HepG2 (cell line): ENCODE measurements around the gene RPS6KB2. TPM values are rescaled to one million over a fixed set of nuclear protein-coding genes. Genes with fewer than 3 reads are reported as not detected.

Experiments
- ATAC-seq: fragments of 200-7000 bp; cut with Tn5 transposase; 3 replicates; pipeline ENCODE4 v1.9.1; 2020; ENCODE audit warnings: mild to moderate bottlenecking, moderate library complexity
- BruUV-seq: library from RNA; stranded (reverse); fragments of 400-500 nt; replicated peaks from 2 replicates; lab custom pipeline; 2021; lab: Mats Ljungman, UMichigan
- CTCF ChIA-PET: fragments of 300-600 bp; formaldehyde crosslinking; extraction: SDS; loops from one replicate; lab custom pipeline; 2021; ENCODE audit warnings: low total read pairs, inconsistent platforms, low intra/inter-chr PET ratio; lab: Yijun Ruan, JAX
- POLR2A ChIA-PET: fragments of 350-600 bp; sonication (Branson Sonifier 250); formaldehyde crosslinking; loops from one replicate; lab custom pipeline; 2020; ENCODE audit warnings: antibody characterized with exemption, inconsistent platforms; lab: Yijun Ruan, JAX
- DNase-seq: peaks from one replicate; pipeline ENCODE4 v3.0.0-alpha.2; 2015; ENCODE audit warnings: low spot score
- FAIRE-seq: peaks from 3 replicates; lab custom pipeline; 2011; peaks lifted over from hg19 to GRCh38; lab: Jason Lieb, UNC
- H2AFZ ChIP-seq: one replicate; pipeline ENCODE4 v1.6.1; 2011; ENCODE audit warnings: low read length, inconsistent platforms
- H3K27ac ChIP-seq: fragments of 300-600 bp; 3 replicates; pipeline ENCODE4 v1.8.0; 2011; ENCODE audit warnings: mixed run types, mild to moderate bottlenecking, mixed read lengths, low read length, inconsistent platforms; ENCODE audit not compliant: insufficient read depth; ENCODE audit errors: extremely low read length
- H3K27me3 ChIP-seq, 2 experiments: fragments of 200-600 bp in 1 of 2; 2 replicates in 1 of 2; 3 replicates in 1 of 2; pipeline versions ENCODE4 v1.6.0 to v1.8.0; 2011; ENCODE audit warnings: low read length in 2 of 2, mild to moderate bottlenecking in 2 of 2, moderate library complexity in 2 of 2, inconsistent platforms in 1 of 2; ENCODE audit not compliant: insufficient read depth in 2 of 2, control insufficient read depth in 1 of 2
- H3K36me3 ChIP-seq, 2 experiments: fragments of 200-600 bp in 1 of 2; replicated peaks in 1 of 2; 2 replicates in 1 of 2; 3 replicates in 1 of 2; pipeline versions ENCODE4 v1.5.1 to v1.8.0; 2011; ENCODE audit warnings: low read length in 2 of 2, inconsistent platforms in 1 of 2; ENCODE audit not compliant: insufficient read depth in 2 of 2, control insufficient read depth in 1 of 2
- H3K4me1 ChIP-seq: 2 replicates; pipeline ENCODE4 v1.5.1; 2012; ENCODE audit warnings: low read length, inconsistent platforms; ENCODE audit not compliant: insufficient read depth
- H3K4me2 ChIP-seq: 2 replicates; pipeline ENCODE4 v1.6.0; 2011; ENCODE audit warnings: low read depth, low read length, inconsistent platforms
- H3K4me3 ChIP-seq, 3 experiments: fragments of 200-600 bp in 1 of 3; sonication (generic), shearing (Covaris generic) in 1 of 3; replicated peaks in 1 of 3; 2 replicates each; pipeline ENCODE4 v1.5.1; 2011 to 2016; ENCODE audit warnings: low read length in 3 of 3, inconsistent platforms in 2 of 3, low read depth in 2 of 3, mild to moderate bottlenecking in 2 of 3, control low read depth in 1 of 3, mixed read lengths in 1 of 3; ENCODE audit not compliant: insufficient read depth in 1 of 3
- H3K79me2 ChIP-seq: one replicate; pipeline ENCODE4 v1.6.1; 2011; ENCODE audit warnings: low read length, inconsistent platforms; ENCODE audit not compliant: insufficient read depth
- H3K9ac ChIP-seq: 2 replicates; pipeline ENCODE4 v1.6.0; 2011; ENCODE audit warnings: mild to moderate bottlenecking, low read depth, low read length, inconsistent platforms; ENCODE audit not compliant: insufficient read depth
- H3K9me3 ChIP-seq: 2 replicates; pipeline ENCODE4 v1.5.1; 2012; ENCODE audit warnings: mild to moderate bottlenecking, low read length
- H4K20me1 ChIP-seq: 2 replicates; pipeline ENCODE4 v1.6.0; 2011; ENCODE audit warnings: inconsistent platforms, mild to moderate bottlenecking, low read length, moderate library complexity; ENCODE audit not compliant: insufficient read depth
- ATRX ChIP-seq: sonication (generic); formaldehyde crosslinking; IDR thresholded peaks from 2 replicates; pipeline ENCODE4 v1.4.0; 2020; ENCODE audit warnings: missing genetic modification reagents, borderline replicate concordance
- KAT2B ChIP-seq: fragments of 150-350 bp; IDR thresholded peaks from 2 replicates; pipeline ENCODE4 v1.6.1; 2014; ENCODE audit warnings: low read depth, low read length, borderline replicate concordance
- NFKBIZ ChIP-seq: IDR thresholded peaks from 2 replicates; pipeline ENCODE4 v1.6.1; 2018; ENCODE audit warnings: missing genetic modification reagents, missing compliant biosample characterization
- RBFOX2 ChIP-seq: fragments of 200-400 bp; formaldehyde crosslinking; IDR thresholded peaks from 2 replicates; pipeline ENCODE4 v1.6.1; 2017; ENCODE audit warnings: low read depth, mild to moderate bottlenecking, low read length
- SAFB2 ChIP-seq: sonication (generic); formaldehyde crosslinking; IDR thresholded peaks from 2 replicates; pipeline ENCODE4 v1.5.1; 2020; ENCODE audit warnings: missing genetic modification reagents, low read depth, mild to moderate bottlenecking, borderline replicate concordance
- SALL1 ChIP-seq: sonication (generic); formaldehyde crosslinking; IDR thresholded peaks from 2 replicates; pipeline ENCODE4 v1.8.0; 2022; ENCODE audit warnings: mild to moderate bottlenecking, missing genetic modification reagents
- ZNF382 ChIP-seq: sonication (generic); formaldehyde crosslinking; IDR thresholded peaks from 2 replicates; pipeline ENCODE4 v1.5.0; 2020; ENCODE audit warnings: missing genetic modification reagents, mild to moderate bottlenecking, borderline replicate concordance
- ZNF768 ChIP-seq: sonication (generic); formaldehyde crosslinking; IDR thresholded peaks from 2 replicates; pipeline ENCODE4 v1.4.0; 2020; ENCODE audit warnings: missing genetic modification reagents
- WGBS: methylation state at CpG from one replicate; pipeline ENCODE4 v1.1.6; 2017; ENCODE audit warnings: low lambda C conversion rate; 5-methylcytosine and 5-hydroxymethylcytosine counted together
- in situ Hi-C: cut with HindIII; loops from 2 replicates; pipeline ENCODE4 v1.10.0; 2017; ENCODE audit warnings: low pct_unique_long_range_greater_than_20kb; ENCODE audit not compliant: extremely low pct_ligation_motif_present
- intact Hi-C: fragments of 100-400 bp; cut with micrococcal nuclease; formaldehyde crosslinking; loops from one replicate; pipeline ENCODE4 v1.10.0; 2022; ENCODE audit not compliant: unreplicated experiment
- polyA plus RNA-seq, 8 experiments: library from polyadenylated mRNA; depleted of rRNA in 3 of 8; stranded (reverse) in 7 of 8; unstranded in 1 of 8; fragments of >200 nt; fragmentation: Illumina TruSeq in 4 of 8; extraction: Trizol in 4 of 8; gene quantifications; 2 replicates each; pipeline versions ENCODE4 v1.2.1 to v1.2.3, GENCODE V29; 2011 to 2016; ENCODE audit warnings: low read depth in 4 of 8, missing spikeins in 1 of 8, mixed read lengths in 1 of 8; ENCODE audit not compliant: insufficient read depth in 1 of 8
- total RNA-seq, 5 experiments: library from RNA; depleted of rRNA; stranded (reverse); fragments of >200 nt; fragmentation: Illumina TruSeq; extraction: Trizol; gene quantifications; 2 replicates each; pipeline ENCODE4 v1.2.3, GENCODE V29; 2016; ENCODE audit warnings: low read depth in 1 of 5
- TF ChIP-seq, protein P1 (sequence below): sonication (generic); formaldehyde crosslinking; IDR thresholded peaks from 2 replicates; pipeline ENCODE4 v1.5.1; 2020; ENCODE audit warnings: mild to moderate bottlenecking, missing genetic modification reagents

Gene RPS6KB2
- total and polyA plus RNA-seq, 2 of the 13 experiments (the other 11 are each of a cell fraction or from before 2014, with no cell fraction given) = 52.9 to 54.8 TPM

DNA sequence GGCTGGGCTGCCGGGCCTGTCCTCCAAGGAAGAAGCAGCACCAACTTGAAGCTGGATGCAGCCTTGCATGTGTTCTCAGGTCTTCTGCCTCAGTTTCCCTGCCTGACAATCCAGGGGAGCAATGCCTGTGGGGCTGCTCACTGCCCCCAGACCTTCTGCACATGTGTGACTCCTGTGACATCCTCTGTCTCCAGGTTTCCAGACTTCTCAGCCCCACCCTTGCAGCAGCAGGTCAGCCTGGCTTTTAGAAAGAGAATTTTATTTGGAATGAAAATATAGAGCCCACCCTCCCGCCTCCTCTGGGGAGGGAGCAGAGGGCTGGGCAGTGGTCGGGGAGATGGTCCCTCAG lies 9.5 kb downstream of the RPS6KB2 start:
- 83% methylated on average over 3 of the region's 3 CpGs for WGBS
- ChIA-PET CTCF (no interaction called here), POLR2A (interaction anchor here (1.1 to 1.6 kb wide), 3 partner anchors 9 to 31 kb away, joined by 3 to 5 read pairs (median 4); partner anchors contain the start of gene RPS6KB2)
- in situ Hi-C loops = no loop called here
- Histone ChIP-seq H3K4me2 (no peak overlapping the region), H3K79me2 (peaks cover under 1% of the 10 kb centered on the region), H3K27ac (no peak overlapping the region), H3K9ac (no peak overlapping the region), H3K9me3 (no peaks in the 10 kb centered on the region), H3K4me1 (peaks cover 8% of the 10 kb centered on the region), H4K20me1 (no peaks in the 10 kb centered on the region), H3K36me3 (peaks cover 11 to 20% of the 10 kb centered on the region in 2 experiments; a peak in 4 of 5 replicates), H3K27me3 (no peaks in the 10 kb centered on the region), H3K4me3 (no peak overlapping the region), H2AFZ (no peak overlapping the region)
- no peak for DNase-seq
- TF ChIP-seq SALL1 (CRISPR knock-in tag) = 0 out of 2 replicates have a peak, but pooled peaks have one; percentile 12
- no peak for TF ChIP-seq ATRX (CRISPR knock-in tag)
- TF ChIP-seq SAFB2 = no peak
- TF ChIP-seq NFKBIZ (CRISPR knock-in tag) = no peak
- TF ChIP-seq ZNF382 = no peak
- BruUV-seq = no TSS peak
- intact Hi-C loops = no loop called here
- ATAC-seq = no peak
- FAIRE-seq = no peak

DNA sequence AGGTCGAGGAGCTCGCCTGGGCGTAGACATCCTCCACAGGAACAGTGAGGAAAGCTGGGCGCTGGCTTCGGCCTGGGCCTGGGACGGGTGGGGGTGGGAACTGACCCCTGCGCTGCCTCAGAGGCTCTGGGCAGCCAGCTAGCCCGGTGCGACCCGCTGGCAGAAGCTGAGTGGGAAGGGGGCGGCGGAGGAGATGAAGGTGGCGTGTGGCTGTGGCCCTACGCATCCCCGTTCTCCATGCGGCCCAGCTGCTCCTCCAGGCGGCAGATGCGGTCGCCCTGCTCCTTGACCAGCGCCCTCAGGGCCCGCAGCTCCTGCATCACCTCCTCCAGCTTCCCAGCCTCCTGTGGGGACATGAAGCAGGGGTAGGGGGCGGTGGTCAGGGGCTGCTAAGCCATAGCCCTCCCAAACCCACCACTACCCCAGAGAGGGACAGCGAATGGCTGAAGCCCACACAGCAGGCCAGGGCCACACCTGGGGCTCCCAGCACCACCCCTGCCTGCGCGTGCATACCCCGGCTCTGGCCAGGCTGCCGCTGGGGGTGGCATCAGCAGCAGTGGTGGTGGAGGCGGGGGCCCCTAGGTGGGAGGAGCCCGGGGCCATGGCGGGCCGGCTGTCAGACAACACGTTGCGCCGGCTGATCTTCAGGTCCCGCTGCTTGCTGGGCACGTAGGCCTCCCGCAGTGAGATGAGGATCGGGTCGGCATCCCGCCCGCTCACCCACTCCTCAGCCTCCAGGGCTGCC lies 10.0 kb downstream of the RPS6KB2 start:
- Histone ChIP-seq H3K9ac (no peak overlapping the region), H2AFZ (no peak overlapping the region), H3K4me3 (no peak overlapping the region), H3K27ac (no peak overlapping the region), H3K79me2 (peaks cover 3% of the 10 kb centered on the region), H4K20me1 (no peaks in the 10 kb centered on the region), H3K36me3 (peaks cover 8 to 14% of the 10 kb centered on the region in 2 experiments; a peak in 4 of 5 replicates), H3K27me3 (no peaks in the 10 kb centered on the region), H3K9me3 (no peaks in the 10 kb centered on the region), H3K4me2 (no peak overlapping the region), H3K4me1 (peaks cover 8% of the 10 kb centered on the region)
- 91% methylated on average over 7 of the region's 41 CpGs for WGBS
- DNase-seq = no peak
- ATAC-seq = no peak
- FAIRE-seq = no peak
- no TSS peak for BruUV-seq
- POLR2A ChIA-PET = interaction anchor here (1.0 to 1.1 kb wide), 2 partner anchors 10 to 27 kb away, joined by 3 to 5 read pairs; partner anchors contain the start of gene RPS6KB2
- in situ Hi-C loops = no loop called here
- CTCF ChIA-PET = no interaction called here
- intact Hi-C loops = no loop called here
- no peak for TF ChIP-seq KAT2B
- TF ChIP-seq, protein P1, sequence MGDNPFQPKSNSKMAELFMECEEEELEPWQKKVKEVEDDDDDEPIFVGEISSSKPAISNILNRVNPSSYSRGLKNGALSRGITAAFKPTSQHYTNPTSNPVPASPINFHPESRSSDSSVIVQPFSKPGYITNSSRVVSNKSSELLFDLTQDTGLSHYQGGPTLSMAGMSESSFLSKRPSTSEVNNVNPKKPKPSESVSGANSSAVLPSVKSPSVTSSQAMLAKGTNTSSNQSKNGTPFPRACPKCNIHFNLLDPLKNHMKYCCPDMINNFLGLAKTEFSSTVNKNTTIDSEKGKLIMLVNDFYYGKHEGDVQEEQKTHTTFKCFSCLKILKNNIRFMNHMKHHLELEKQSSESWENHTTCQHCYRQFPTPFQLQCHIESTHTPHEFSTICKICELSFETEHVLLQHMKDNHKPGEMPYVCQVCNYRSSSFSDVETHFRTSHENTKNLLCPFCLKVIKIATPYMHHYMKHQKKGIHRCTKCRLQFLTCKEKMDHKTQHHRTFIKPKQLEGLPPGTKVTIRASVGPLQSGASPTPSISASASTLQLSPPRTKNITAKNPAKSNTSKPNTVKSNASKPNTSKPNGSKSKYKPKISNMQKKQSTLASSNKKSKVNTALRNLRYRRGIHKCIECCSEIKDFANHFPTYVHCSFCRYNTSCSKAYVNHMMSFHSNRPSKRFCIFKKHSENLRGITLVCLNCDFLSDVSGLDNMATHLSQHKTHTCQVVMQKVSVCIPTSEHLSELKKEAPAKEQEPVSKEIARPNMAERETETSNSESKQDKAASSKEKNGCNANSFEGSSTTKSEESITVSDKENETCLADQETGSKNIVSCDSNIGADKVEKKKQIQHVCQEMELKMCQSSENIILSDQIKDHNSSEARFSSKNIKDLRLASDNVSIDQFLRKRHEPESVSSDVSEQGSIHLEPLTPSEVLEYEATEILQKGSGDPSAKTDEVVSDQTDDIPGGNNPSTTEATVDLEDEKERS = no peak
- TF ChIP-seq ZNF768 (CRISPR knock-in tag) = peak; percentile 91
- TF ChIP-seq RBFOX2 = peak; percentile 68
